Measurements from ENCODE around the gene PLCD1.
"Not testable (repeated sequence)": the region's sequence is repeated elsewhere in the genome, so short reads cannot be mapped to it uniquely, and the experiment has no call there.

PLCD1 gene

GRCh38 chr3:38029400-38030125, at the start of gene PLCD1:
Gene PLCD1, minus strand, starts transcription at chr3:38029642. Its CDS starts 103 bp downstream, at chr3:38029539.
- no peak for DNase-seq

- DNase-seq, result not testable (repeated sequence)
Observed at GRCh38 chr3:38077073-38077472, 47.6 kb upstream of the PLCD1 start.

DNA sequence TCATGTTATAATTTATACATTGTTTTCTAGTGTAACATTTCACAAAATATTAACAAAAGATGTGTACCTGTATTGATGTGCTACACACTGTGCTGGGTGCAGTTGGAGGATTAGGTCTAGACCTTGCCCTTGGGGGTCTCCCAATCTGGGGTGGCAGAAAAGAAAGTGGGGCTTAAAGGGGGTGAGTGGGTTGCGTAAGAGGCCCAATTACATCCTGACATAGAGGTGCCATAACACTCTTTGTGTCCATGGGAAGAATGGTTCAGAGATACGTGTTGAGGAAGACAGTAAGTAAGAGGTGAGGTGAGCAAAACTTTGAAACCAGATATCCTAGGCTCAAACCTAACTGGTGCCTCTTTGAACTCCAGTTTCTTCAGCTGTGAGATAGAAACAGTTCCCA, 40.6 kb upstream of the PLCD1 start:
- DNase-seq, result no peak

DNA sequence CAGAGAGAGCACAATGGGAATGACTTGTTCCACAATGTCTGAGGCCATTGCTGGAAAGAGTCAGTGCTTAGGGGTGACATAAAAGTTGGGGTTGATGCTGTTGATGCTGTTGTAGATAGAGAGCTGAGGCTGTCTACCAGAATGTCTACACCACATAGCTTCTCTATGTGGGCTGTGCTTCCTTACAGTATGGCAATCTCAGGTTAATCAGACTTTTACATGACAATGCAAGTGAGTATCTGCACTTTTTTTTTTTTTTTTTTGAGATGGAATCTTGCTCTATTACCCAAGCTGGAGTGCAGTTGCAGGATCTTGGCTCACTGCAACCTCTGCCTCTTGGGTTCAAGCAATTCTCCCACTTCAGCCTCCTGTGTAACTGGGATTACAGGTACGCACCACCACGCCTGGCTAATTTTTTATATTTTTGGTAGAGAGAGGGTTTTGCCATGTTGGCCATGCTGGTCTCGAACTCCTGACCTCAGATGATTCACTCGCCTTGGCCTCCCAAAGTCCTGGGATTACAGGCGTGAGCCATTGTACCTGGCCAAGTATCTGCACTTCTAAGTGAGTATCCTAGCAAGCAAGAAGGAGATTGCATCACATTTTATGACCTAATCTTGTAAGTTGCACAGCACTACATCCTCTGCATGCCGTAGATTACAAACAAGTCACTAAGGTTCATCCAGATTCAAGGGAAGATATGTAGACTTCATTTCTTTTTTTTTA, 38.2 kb upstream of the PLCD1 start:
- no peak for DNase-seq

- DNase-seq, result not testable (repeated sequence)
Observed at GRCh38 chr3:38064453-38064852, 35.0 kb upstream of the PLCD1 start.

DNA sequence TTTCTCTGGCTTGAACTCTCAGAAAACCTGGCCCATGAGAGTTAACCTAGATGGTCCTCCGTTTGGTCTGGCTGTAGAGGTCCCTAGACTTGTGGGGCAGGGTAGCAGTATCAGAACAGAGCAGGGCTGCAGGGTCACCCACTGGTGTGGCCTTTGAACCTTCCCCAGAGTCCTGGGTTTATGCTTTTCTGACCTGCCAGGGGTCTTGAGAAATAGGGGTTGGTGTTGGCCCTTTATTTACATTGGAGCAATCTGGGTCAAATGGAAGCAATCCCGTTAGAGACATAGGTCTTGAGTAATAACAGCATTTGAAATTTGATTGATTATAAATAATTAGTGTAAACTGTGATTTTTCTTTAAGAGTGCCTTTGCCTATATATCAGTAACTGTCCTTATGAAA, 33.4 kb upstream of the PLCD1 start:
- no peak for DNase-seq

DNA sequence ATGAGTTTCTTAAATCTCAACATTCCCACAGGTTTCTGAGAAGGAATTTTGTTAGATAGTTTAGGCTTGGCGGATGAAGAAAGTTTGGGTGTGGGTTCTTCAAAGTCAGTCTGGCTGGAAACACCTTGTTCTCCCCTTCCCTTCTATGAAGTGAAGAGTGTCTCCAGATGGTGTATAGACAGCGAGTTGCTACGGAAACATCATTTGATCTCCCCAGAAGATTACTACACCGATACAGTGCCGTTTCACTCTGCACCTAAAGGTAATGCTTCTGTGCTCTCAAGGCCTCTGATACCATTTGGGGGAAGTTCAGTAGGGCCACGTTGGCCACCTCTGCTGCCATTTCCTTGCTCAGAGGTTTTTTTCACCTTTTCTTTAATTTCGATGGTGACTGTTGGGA, 30.1 kb upstream of the PLCD1 start:
- no peak for DNase-seq

DNA sequence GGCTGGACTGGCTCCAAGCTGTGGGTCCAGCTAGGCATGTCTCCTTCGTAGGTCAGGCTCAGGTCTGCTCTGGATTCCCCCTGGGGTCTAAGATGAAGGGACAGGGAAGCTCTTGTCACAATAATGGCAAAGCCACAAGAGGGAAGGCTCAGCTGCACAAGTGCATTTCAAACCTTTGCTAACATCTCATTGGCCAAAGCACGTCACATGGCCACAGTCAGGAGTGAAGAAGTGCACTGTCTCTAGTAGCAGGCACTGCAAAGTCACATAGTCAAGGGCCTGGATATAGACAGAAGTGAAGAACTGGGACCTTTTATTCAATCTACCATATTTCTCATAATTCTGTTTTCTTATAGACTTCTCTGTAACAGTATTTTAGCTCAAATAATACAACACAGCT, 29.7 kb upstream of the PLCD1 start:
- no peak for DNase-seq

DNA sequence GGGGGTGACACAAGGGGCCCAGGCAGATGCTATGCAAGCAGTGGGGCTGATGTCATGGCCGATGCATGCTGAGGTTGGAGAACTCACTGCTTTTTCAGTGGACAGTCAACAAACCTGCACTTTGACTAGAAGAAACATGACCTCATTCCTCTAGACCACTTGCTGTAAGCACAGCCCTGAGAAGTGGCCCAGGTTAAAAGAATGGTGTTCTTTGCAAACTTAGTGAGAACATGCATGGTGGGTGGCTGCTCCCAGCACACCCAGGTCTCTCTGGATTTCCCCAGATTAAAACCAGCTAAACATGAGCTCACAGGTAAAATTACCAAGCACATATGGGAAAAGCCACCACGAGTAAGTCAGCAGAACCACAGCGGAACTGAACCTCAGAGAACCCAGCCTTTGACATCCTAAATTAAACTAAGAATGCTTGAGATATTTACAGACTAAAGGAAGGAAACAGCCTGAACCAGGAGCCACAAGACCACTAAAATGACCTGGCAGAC, 25.1 kb upstream of the PLCD1 start:
- no peak for DNase-seq

GRCh38 chr3:38053813-38054498, 24.5 kb upstream of the PLCD1 start:
- DNase-seq, result not testable (repeated sequence)

GRCh38 chr3:38053286-38053685, 23.8 kb upstream of the PLCD1 start:
- DNase-seq, result not testable (repeated sequence)

DNA sequence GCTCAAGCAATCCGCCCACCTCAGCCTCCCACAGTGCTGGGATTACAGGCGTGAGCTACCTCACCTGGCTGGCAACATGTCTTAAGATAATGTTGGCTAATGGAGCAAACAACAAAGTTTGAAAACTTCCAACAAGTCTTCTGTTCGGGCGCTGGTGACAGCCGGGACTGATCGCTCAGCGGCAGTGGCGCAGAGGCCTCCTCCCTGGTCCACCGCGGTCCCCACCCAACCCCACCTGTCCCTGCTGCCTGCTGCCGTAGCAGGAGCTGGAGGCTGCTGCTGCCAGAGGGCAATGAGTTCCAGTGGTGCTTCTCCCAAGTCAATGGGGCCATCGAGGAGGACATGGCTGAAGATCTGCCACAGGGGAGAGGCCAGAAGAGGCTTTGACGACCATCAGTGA, 21.7 kb upstream of the PLCD1 start:
- no peak for DNase-seq

DNA sequence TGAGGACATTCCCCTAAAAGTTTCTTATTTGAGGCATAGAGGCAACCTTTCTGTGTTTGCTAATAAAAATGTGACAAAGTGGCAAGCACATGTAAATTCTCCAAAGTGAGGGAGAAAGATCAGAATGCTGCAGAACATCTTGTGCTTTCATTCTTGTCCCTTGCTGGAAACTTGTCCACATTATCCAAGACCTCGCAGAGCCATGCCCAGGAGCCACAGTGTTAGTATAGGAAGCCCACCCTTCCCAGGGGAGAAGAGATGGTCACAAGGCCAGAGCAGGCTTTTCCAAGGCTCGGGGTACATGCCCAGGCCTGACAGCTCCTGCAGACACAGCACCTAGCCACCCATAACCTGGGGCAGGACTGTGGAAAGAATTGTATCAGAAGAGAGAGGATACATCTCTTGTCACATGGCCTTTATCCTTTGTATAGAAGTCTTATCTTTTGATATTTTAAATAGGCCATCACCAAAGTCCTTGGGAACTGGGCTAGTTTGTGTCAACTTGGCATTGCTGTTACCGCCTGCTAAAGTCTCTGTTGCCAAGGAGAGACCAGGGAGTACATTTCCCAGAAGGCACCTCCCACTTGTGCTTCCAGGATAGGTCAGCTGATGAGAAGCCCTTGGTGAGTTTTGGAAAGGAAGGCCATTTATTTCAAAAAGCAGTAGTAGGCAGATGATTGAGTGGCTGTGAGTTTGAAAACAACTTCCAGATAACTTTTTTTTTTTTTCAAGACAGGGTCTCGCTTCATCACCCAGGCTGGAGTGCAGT, 20.1 kb upstream of the PLCD1 start:
- DNase-seq, result no peak

- DNase-seq, result no peak
Observed at GRCh38 chr3:38047896-38048295, 18.5 kb upstream of the PLCD1 start.

GRCh38 chr3:38046821-38047220, 17.4 kb upstream of the PLCD1 start:
- no peak for DNase-seq

DNA sequence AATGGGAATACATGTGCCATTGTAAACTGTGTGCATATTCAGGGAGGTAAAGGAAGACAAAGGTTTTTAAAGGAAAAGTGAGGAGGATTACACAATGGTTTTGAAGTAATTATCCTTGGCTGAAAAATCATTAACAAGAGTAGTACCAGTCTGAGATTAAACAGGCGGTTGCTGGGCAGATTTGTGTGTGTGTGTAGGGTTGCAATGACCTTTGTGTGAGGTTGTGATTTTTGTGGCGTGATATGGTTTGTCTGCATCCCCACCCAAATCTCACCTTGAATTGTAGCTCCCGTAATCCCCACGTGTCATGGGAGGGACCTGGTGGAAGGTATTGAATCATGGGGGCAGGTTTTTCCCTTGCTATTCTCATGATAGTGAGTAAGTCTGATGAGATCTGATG, 16.6 kb upstream of the PLCD1 start:
- DNase-seq, result no peak

GRCh38 chr3:38043486-38043885, 14.0 kb upstream of the PLCD1 start:
- DNase-seq, result no peak

- no peak for DNase-seq
Observed at GRCh38 chr3:38040401-38040800, 11.0 kb upstream of the PLCD1 start.

GRCh38 chr3:38039899-38040261, 10.4 kb upstream of the PLCD1 start:
- no peak for DNase-seq

- DNase-seq, result no peak
Observed at GRCh38 chr3:38039101-38039898, 9.9 kb upstream of the PLCD1 start, which contains the start of gene DLEC1. Gene DLEC1, plus strand, starts transcription at chr3:38039208. Its CDS starts 18 bp downstream, at chr3:38039226.

DNA sequence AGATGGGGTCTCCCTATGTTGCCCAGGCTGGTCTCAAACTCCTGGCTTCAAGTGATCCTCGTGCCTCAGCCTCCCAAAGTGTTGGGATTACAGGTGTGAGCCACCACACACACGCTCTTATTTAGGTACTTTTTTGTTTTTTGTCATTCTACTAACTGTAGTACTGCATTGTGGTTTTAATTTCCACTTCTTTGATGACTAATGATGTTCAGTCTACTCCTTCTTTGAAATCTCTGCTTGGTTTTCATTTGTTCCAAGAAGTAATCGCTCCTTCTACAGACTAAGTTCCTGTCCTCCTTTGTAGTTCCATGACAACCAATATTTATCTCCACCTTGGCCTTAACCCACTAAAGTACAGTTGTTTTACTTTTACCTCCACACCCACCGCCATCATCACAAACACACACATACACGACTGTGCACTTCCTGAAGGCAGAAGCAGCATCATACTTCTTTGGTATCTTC, 9.0 kb upstream of the PLCD1 start:
- DNase-seq, result no peak

DNA sequence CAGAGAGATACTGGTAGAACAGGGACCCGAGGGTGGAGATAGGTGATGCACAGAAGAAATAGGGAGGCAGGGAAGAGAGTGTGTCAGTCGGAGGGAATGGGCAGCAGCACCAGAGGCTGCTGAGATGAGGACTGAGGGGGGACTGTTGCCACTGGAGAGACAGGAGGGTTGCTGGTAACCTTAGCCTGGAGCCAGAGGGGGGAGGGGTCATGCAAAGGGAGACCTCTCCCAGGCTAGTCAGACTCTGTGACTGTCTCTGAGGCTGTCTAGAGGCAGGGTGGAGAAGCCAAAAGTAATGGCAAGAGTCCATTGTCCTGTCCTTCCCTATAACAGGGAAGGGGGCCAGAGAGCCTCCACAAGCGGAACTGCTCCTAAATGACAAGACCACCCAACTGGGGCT, 7.5 kb upstream of the PLCD1 start:
- DNase-seq, result no peak

Measured in NCI-H1694 treated with DMSO at 0.1 percent for 48 hours (cell line).